Endothelial cell (in vitro differentiated cells): ENCODE results near the gene ADAP2. TPM values are rescaled to one million over a fixed set of nuclear protein-coding genes. Genes with fewer than 3 reads are reported as not detected.

Experiments used
- DNase-seq: peaks from one replicate; pipeline ENCODE4 v3.0.0; 2021; ENCODE audit warnings: low spot score
- H3K27ac Mint-ChIP-seq: one replicate; pipeline ENCODE4 v1.8.0; 2021; ENCODE audit warnings: mixed read lengths, inconsistent platforms; ENCODE audit not compliant: unreplicated experiment
- H3K27me3 Mint-ChIP-seq: one replicate; pipeline ENCODE4 v1.8.0; 2021; ENCODE audit warnings: mild to moderate bottlenecking, moderate library complexity, mixed read lengths, inconsistent platforms; ENCODE audit not compliant: unreplicated experiment
- H3K36me3 Mint-ChIP-seq: one replicate; pipeline ENCODE4 v1.8.0; 2021; ENCODE audit warnings: mild to moderate bottlenecking, low read depth, mixed read lengths, inconsistent platforms; ENCODE audit not compliant: unreplicated experiment
- H3K4me1 Mint-ChIP-seq: one replicate; pipeline ENCODE4 v1.8.0; 2021; ENCODE audit warnings: mild to moderate bottlenecking, mixed read lengths, inconsistent platforms; ENCODE audit not compliant: unreplicated experiment
- H3K4me3 Mint-ChIP-seq: one replicate; pipeline ENCODE4 v1.8.0; 2021; ENCODE audit warnings: mild to moderate bottlenecking, mixed read lengths, inconsistent platforms; ENCODE audit not compliant: unreplicated experiment
- H3K9me3 Mint-ChIP-seq: one replicate; pipeline ENCODE4 v1.8.0; 2021; ENCODE audit warnings: mixed read lengths, inconsistent platforms; ENCODE audit not compliant: unreplicated experiment
- total RNA-seq: library from RNA; stranded (reverse); fragmentation: NEBNext Ultra II Directional; extraction: Animal tissue kit (Norgen Biotek cat#: 25700); gene quantifications from one replicate; pipeline ENCODE4 v1.2.1, GENCODE V29; 2021; ENCODE audit not compliant: unreplicated experiment
- TF ChIP-seq, protein P1 (sequence below): fragments of 200-600 bp; sonication (generic); IDR thresholded peaks from one replicate; pipeline ENCODE4 v1.5.0; 2021; ENCODE audit warnings: antibody characterized with exemption; ENCODE audit not compliant: unreplicated experiment

ADAP2 gene
- total RNA-seq, 1 donor from 2014 or later, result 0.95 TPM

DNA sequence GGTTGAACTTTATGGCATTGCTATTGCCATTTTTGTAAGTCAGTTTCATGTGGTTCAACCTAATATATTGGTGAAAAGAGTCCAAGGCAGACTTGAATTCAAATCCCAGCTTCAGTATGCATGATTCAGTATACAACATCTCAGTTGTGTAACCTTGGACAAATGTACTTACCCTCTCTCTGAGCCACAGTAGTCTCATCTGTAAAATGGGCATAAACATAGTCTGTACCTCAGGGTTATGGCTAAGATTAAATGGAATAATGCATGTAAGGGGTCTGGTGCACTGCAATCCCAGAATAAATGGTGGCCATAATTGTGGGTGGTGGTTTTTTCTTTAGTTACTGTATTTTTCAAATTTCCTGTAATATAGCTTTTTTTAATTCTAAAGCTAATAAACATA is 4.7 kb upstream of the ADAP2 start:
- no peak for DNase-seq
- Mint-ChIP-seq H3K27ac (no peak overlapping the region), H3K9me3 (no peaks in the 10 kb centered on the region), H3K4me3 (no peak overlapping the region), H3K4me1 (peaks cover 9% of the 10 kb centered on the region), H3K27me3 (peaks cover 1% of the 10 kb centered on the region), H3K36me3 (peaks cover 3% of the 10 kb centered on the region)
- TF ChIP-seq, protein P1, sequence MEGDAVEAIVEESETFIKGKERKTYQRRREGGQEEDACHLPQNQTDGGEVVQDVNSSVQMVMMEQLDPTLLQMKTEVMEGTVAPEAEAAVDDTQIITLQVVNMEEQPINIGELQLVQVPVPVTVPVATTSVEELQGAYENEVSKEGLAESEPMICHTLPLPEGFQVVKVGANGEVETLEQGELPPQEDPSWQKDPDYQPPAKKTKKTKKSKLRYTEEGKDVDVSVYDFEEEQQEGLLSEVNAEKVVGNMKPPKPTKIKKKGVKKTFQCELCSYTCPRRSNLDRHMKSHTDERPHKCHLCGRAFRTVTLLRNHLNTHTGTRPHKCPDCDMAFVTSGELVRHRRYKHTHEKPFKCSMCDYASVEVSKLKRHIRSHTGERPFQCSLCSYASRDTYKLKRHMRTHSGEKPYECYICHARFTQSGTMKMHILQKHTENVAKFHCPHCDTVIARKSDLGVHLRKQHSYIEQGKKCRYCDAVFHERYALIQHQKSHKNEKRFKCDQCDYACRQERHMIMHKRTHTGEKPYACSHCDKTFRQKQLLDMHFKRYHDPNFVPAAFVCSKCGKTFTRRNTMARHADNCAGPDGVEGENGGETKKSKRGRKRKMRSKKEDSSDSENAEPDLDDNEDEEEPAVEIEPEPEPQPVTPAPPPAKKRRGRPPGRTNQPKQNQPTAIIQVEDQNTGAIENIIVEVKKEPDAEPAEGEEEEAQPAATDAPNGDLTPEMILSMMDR, result no peak

DNA sequence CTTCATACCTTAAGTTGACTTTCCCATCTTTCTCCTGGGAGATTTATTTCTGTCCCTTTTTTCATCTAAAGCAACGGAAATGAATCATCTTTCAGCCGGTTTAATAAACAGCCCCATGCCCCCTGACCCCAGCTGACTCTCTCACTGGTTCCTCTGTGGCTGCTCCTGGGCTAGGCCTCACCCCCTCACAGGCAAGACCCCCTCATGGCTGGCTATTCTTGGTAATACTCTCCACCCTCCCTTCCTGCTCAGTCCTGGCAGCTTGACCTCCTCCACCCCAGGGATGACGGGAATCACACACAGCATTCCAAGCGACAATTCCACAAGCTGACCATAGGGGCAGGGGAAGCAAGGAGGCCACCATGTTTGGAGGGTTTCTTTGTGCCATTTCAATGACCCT is 1.5 kb upstream of the ADAP2 start:
- no peak overlapping the region for H3K4me3 Mint-ChIP-seq
- TF ChIP-seq, protein P1, result no peak
- H3K9me3 Mint-ChIP-seq, result no peaks in the 10 kb centered on the region
- no peak for DNase-seq
- H3K27me3 Mint-ChIP-seq, result peaks cover 15% of the 10 kb centered on the region
- H3K27ac Mint-ChIP-seq, result no peak overlapping the region
- H3K36me3 Mint-ChIP-seq, result peaks cover 7% of the 10 kb centered on the region
- peaks cover 12% of the 10 kb centered on the region for H3K4me1 Mint-ChIP-seq

DNA sequence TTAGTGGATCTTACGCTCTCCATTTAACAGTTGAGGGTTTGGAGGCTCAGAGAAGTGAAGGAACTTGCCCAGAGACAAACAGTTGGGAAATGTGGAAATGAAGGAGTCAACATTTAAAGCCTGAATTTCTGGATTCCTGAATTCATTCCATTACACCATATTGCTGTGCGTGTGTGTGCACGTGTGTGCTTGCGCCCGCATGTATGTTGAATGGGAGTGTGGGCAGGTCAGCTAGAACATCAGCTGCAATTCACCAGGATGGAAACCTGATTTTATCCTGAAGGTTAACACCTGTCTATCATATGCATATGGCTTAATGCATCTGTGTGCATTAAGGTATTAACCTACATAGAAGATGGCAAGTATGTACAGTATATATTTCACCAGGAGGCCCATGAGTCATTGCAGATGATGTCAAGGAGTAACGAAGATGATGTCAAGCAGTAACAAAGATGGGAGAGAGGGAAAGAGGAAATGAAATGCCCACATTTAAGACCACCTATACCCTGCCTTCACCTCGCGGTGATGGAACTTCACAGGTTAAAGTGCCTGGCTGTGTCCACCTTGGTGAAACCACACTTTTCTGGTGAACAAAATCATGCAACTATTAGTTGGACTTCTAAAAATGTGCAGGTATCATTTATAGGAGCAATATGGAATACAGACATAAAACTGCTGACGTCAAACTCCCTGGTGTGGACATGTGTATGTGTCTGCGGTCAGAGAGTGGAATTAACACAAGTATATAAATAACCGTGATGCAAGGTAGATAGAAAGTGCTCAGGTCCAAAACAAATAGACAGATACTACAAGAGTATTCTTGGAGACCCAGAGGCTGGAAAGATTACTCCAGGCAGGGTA is 832 bp upstream of the ADAP2 start:
- Mint-ChIP-seq H3K4me1 (peaks cover 12% of the 10 kb centered on the region), H3K4me3 (peak overlapping the region; percentile 73), H3K27ac (no peak overlapping the region)

DNA sequence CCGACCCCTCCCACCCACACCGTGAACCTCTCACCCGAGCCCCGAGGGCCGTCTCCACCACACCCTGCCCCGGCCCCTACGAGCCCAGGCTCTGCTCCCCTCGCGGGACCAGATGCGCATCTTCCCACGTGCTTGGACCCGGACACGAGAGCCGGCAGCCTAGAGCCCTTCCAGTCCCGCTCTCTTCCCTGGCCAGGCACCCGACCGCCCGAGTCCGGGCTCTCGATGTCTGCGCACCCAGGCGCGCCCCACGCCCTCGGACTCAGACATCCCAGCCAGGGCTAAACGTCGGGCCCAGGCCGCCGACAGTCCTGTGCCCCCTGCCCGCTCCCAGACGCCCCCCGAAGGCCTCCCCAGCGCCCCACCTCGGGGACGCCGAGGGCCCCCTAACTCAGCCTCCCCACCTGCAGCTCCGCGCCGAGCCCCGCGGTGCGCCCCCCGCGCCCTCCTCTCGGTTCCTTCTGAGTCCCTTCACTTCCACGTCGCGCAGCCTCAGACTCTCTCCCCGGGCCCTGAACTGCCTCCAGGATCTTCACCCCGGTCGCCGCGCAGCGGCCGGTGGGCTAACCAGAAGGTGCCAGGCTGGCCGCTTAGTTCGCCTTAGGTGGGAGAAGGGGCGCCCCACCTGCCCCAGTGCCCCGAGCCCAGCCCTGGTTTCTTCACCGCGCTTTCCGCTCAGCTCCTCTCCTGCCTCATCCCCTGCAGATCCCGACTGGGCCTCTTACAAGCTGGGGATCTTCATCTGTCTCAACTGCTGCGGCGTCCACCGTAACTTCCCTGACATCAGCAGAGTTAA is 688 bp downstream of the ADAP2 start:
- H3K9me3 Mint-ChIP-seq, result no peaks in the 10 kb centered on the region
- peaks cover 15% of the 10 kb centered on the region for H3K27me3 Mint-ChIP-seq
- H3K27ac Mint-ChIP-seq, result no peak overlapping the region
- peak; percentile 10 for DNase-seq
- peaks cover 12% of the 10 kb centered on the region for H3K4me1 Mint-ChIP-seq
- TF ChIP-seq, protein P1, result no peak
- peak overlapping the region; percentile 89 for H3K4me3 Mint-ChIP-seq
- peaks cover 7% of the 10 kb centered on the region for H3K36me3 Mint-ChIP-seq

More for the DNA sequence above, 832 bp upstream of the ADAP2 start:
- DNase-seq, result no peak
- peaks cover 15% of the 10 kb centered on the region for H3K27me3 Mint-ChIP-seq
- H3K36me3 Mint-ChIP-seq, result peaks cover 7% of the 10 kb centered on the region
- no peaks in the 10 kb centered on the region for H3K9me3 Mint-ChIP-seq
- TF ChIP-seq, protein P1, result no peak
